Fibroblast of lung (primary cell): Measurements from ENCODE around the gene PUDP.
"Not testable (repeated sequence)": the region's sequence is repeated elsewhere in the genome, so short reads cannot be mapped to it uniquely, and the experiment has no call there.

Source experiments
- EZH2 ChIP-seq: IDR thresholded peaks from 2 replicates; pipeline ENCODE4 v1.5.1; 2012; ENCODE audit warnings: low read length, control low read depth, mild to moderate bottlenecking; ENCODE audit errors: missing control alignments
- TF ChIP-seq, protein P1 (sequence below), 2 donors: IDR thresholded peaks in 1 of 2; conservative IDR thresholded peaks in 1 of 2; 1 replicate in 1 of 2; 2 replicates in 1 of 2; pipeline ENCODE4 v1.5.1; 2011 to 2012; ENCODE audit warnings: low read length in 2 of 2, control low read depth in 1 of 2, inconsistent platforms in 1 of 2, low read depth in 1 of 2, mild to moderate bottlenecking in 1 of 2

- not testable (repeated sequence) for TF ChIP-seq EZH2
- TF ChIP-seq, protein P1, sequence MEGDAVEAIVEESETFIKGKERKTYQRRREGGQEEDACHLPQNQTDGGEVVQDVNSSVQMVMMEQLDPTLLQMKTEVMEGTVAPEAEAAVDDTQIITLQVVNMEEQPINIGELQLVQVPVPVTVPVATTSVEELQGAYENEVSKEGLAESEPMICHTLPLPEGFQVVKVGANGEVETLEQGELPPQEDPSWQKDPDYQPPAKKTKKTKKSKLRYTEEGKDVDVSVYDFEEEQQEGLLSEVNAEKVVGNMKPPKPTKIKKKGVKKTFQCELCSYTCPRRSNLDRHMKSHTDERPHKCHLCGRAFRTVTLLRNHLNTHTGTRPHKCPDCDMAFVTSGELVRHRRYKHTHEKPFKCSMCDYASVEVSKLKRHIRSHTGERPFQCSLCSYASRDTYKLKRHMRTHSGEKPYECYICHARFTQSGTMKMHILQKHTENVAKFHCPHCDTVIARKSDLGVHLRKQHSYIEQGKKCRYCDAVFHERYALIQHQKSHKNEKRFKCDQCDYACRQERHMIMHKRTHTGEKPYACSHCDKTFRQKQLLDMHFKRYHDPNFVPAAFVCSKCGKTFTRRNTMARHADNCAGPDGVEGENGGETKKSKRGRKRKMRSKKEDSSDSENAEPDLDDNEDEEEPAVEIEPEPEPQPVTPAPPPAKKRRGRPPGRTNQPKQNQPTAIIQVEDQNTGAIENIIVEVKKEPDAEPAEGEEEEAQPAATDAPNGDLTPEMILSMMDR (conservative IDR thresholded peaks at IDR 0.05 in 1 of 2, IDR thresholded peaks at IDR 0.05 in 1 of 2; ENCODE audit: low read depth in 1 of 2, low read length in 2 of 2): not testable (repeated sequence)
Observed at GRCh38 chrX:7178859-7179258, 30.9 kb upstream of the PUDP start.
